A549 (cell line): ENCODE measurements around the gene KCNE2.

Experiments used
- KDM5A ChIP-seq: fragments of 200-600 bp; sonication (generic); IDR thresholded peaks from 2 replicates; pipeline ENCODE4 v1.6.1; 2016; ENCODE audit warnings: antibody characterized with exemption, mild to moderate bottlenecking
- MAFK ChIP-seq: fragments of 450-650 bp; IDR thresholded peaks from 2 replicates; pipeline ENCODE4 v1.6.1; 2014; ENCODE audit not compliant: partially characterized antibody
- MYC ChIP-seq: IDR thresholded peaks from 2 replicates; pipeline ENCODE4 v1.6.1; 2012; ENCODE audit warnings: mild to moderate bottlenecking, inconsistent platforms, low read length, improper control_type of control experiment, borderline replicate concordance
- POLR2A ChIP-seq: IDR thresholded peaks from 2 replicates; pipeline ENCODE4 v1.6.1; 2012; ENCODE audit warnings: mild to moderate bottlenecking, low read length
- RCOR1 ChIP-seq: fragments of 150-350 bp; IDR thresholded peaks from 2 replicates; pipeline ENCODE4 v1.6.1; 2014; ENCODE audit warnings: antibody characterized with exemption, low read length, low read depth
- SREBF2 ChIP-seq: fragments of 450-650 bp; IDR thresholded peaks from 2 replicates; pipeline ENCODE4 v1.6.1; 2014; ENCODE audit warnings: mild to moderate bottlenecking, moderate library complexity
- ZFP36 ChIP-seq: fragments of 450-650 bp; IDR thresholded peaks from 2 replicates; pipeline ENCODE4 v1.6.1; 2014; ENCODE audit warnings: borderline replicate concordance; ENCODE audit not compliant: partially characterized antibody
- TF ChIP-seq, protein P1 (sequence below): fragments of >200 bp; sonication (Bioruptor Twin); formaldehyde crosslinking; IDR thresholded peaks from 3 replicates; pipeline ENCODE4 v1.5.1; 2016

DNA sequence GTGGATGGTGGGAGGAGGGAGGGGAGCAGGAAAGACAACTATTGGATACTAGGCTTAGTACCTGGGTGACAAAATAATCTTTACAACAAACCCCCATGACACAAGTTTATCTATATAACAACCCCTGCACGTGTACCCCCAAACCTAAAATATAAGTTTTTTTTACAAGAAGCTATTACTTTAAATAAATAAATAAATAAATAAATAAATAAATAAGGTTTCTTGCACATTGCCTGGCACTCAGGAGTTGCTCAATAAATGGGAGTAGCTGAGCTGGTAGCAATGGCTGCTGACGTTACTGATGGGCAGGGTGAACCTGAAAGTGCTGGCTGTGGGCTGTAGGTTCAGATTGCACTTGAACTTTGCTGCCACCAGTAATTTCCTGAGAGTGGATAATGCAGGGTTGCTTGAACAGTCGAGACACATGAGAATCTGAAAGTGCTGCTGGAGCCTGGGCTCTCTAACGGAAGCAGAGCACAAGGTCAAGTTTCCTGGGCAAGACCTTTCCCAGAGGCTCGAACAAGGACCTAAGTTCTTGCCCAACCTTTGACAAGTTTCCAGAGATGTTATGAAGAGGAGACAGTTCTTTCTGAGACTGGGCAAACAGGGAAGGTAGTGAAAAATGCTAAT lies 14.8 kb upstream of the KCNE2 start:
- TF ChIP-seq ZFP36 (no peak), SREBF2 (no peak), MYC (no peak), POLR2A (no peak), RCOR1 (no peak), MAFK (no peak), KDM5A (no peak)
- TF ChIP-seq, protein P1, sequence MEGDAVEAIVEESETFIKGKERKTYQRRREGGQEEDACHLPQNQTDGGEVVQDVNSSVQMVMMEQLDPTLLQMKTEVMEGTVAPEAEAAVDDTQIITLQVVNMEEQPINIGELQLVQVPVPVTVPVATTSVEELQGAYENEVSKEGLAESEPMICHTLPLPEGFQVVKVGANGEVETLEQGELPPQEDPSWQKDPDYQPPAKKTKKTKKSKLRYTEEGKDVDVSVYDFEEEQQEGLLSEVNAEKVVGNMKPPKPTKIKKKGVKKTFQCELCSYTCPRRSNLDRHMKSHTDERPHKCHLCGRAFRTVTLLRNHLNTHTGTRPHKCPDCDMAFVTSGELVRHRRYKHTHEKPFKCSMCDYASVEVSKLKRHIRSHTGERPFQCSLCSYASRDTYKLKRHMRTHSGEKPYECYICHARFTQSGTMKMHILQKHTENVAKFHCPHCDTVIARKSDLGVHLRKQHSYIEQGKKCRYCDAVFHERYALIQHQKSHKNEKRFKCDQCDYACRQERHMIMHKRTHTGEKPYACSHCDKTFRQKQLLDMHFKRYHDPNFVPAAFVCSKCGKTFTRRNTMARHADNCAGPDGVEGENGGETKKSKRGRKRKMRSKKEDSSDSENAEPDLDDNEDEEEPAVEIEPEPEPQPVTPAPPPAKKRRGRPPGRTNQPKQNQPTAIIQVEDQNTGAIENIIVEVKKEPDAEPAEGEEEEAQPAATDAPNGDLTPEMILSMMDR: no peak
